D341Med (cell line): ENCODE results near the gene ADAT3.

Experiments used
- DNase-seq: peaks from one replicate; pipeline ENCODE4 v3.0.0; 2012; ENCODE audit warnings: low spot score

The ADAT3 gene

DNA sequence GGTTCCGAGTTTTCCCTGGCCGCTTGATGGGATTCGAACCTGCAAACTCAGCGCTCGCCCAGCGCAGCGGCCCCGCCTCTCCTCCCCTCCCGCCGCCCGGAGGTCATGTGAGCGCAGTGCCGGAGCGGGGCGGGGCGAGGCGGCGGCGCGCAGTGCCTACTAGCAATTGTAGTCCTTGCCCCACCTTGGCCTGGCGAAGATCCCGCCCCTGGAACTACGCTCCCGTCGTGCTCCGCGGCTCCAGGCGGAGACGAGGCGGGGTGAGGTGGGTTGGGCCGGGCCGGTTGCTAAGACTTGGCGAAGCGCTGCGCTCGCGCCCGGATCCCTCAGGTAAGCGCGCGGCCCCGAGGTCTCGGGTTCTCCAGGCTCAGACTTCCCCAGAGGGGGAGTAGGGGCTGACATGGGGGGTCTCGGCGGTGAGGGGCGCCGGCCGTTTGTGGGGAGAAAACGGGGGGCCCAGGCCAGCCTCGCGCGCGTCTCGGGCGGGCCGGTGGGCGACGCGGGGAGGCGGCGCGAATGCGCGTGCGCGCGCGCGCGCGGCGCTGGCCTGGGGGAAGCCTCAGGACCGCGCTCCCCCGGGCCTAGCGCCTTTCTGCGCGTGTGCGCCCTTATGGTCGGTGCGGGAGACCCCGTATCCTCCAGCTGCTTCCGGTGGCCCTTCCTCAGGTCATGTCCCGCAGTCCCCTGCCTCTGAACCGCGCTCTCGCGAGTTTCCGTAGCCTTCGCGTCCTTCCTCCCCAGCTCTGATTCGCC, at the start of gene ADAT3, which contains the start of gene SCAMP4:
ADAT3 (plus strand) TSS at position 290 of the 753 bp plus-strand sequence. CDS start 6,649 bp downstream, outside the sequence.
SCAMP4 (plus strand) TSS at position 290 of the 753 bp plus-strand sequence. CDS start 9,621 bp downstream, outside the sequence.
- DNase-seq = peak; percentile 98

GRCh38 chr19:1855828-1856255, 49.4 kb upstream of the ADAT3 start:
- no peak for DNase-seq

- DNase-seq = peak; percentile 66
These were observed 48.9 kb upstream of the ADAT3 start for GRCh38 chr19:1856345-1856697.

DNA sequence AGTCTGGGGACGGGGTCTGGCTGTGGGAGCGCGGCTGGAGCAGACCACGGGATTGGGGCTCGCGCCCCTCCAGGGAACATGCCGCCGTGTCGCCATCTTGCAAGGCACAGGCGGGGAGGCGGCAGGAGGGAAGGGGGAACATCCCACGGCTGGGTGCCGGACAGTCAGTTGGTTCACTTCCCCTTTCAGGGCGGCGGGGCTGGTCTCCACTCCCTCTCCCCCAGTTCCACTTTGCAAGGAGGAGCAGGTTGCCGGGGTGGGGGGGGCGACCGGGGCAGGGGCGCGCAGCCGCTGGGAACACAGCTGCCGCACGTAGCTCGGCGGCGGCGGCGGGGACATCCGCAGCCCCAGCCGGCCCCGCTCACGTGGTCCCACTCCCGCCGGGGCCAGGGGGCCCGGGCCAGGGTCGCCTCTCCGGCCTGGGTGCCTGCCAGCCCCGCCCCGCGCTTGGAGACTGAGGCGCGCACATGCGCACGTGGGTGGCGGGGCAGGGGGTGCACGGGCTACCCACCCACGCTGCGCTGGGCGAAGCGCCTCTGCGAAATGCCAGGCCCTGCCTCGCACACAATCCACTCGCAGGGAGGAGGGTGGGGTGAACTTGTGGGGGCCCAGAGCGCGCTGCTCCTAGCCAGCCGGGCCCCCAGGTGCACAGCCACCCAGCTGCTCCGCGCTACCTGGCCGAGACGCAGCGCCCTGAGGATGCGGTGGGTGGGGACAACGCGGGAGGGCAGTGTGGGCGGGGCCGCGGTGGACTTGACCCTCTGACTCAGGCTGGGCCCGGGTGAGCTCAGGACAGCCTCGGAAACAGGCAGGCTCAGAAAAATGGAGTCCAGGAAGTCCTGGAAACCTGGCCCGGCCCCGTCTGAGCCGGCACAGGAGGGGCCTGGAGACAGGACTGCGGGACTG, 48.2 kb upstream of the ADAT3 start:
- DNase-seq = no peak

- no peak for DNase-seq
These were observed 47.4 kb upstream of the ADAT3 start for GRCh38 chr19:1857648-1858326.

- no peak for DNase-seq
These were observed 46.7 kb upstream of the ADAT3 start for GRCh38 chr19:1858412-1859081.

GRCh38 chr19:1859331-1859781, 45.8 kb upstream of the ADAT3 start:
- peak; percentile 64 for DNase-seq

DNA sequence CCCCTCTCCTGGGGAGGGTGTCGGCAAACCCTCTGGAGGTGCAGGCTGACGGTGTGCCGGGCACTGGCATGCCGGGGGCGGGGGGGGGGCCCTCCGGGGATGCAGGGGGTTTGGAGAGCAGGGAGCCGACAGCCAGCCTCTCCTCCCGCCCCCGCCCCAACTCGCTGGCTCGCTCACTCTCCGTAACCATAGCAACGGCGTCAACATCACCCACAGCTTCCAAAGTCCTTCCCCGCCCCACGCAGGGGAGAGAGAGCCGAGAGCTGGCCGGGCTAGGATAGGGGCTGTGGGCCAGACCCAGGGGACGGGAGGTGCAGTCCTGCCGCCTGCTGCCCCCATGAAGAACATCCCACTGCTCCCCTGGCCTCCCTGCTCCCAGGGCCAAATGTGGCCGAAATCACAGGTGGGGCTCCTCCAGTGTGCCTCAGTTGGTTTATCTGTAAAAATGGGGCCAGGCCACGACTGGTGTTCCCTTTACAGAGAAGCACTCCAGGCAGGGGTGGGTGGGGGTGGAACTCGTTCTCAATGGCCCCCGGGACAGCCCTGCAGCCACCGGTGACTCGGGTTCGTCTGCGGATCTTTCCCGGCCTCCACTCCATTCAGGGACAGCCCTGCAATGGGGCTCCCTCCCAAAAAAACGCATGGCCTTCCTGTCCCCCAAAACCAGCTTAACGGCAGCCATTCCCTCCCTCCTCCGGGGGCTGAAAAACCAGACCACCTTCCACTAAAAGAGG, 45.0 kb upstream of the ADAT3 start:
- peak; percentile 74 for DNase-seq

GRCh38 chr19:1860821-1861598, 44.2 kb upstream of the ADAT3 start:
- no peak for DNase-seq

DNA sequence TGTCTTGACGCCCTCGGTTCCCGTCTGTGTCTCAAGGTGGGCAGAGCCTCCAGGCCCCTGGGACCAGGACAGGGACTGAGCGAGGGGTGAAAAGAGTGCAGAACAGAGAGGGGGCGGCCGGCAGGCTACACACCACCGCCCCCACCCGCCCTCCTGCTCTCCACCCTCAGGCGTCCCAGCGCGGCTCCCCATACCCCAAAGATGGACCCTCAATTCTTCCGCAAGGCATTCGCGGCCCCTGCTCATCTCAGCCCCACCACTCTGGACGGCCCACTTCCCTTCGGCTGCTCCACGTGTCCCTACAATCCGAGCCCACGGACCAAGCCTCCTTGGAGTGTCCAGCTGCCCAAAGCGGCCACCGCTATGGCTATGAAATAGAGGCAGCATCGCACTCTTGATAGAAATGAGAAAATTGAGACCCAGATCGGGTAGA, 43.6 kb upstream of the ADAT3 start:
- no peak for DNase-seq

GRCh38 chr19:1862068-1862423, 43.2 kb upstream of the ADAT3 start:
- DNase-seq = no peak

DNA sequence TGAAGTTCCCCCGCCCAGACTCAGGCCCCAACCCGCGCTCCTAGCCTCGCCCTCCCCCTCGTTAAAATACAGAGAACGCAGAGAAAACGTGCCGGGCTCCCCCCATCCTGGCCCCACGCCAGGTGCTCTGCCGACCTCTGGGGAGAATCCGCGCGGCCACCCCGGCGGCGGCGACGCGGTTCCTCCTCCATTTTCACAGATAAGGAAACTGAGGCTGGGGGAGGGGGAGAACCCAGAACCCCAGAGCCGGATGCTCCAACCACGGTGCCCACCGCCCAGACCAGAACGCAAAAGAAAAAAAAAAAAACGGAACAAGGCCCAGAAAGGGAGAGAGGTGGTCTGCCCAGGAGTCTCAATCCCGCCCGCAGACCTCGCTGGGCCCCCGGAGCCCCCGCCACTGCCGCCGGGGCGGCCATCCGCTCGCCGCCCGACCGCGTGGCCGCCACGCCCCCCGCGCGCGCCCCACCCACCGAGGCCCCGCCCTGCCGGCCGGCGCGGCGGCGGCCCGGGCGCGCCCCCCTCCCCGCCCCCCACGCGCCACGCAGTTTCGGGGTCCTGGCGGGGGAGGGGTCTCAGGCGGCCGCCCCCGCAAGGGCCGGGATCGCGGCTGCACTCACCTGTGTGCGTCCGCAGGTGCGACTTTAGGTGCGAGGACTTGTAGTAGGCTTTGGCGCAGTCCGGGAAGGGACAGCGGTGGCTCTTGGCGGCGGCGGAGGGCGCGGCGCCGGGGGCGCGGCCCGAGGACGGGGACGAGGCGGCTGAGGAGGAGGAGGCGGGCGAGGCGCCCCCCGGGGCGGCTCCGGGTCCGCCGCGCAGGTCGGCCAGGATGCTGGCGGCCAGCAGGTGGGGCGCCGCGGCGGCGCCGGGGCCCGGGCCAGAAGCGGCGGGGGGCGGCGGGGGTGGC, 42.5 kb upstream of the ADAT3 start:
- peak; percentile 84 for DNase-seq

DNA sequence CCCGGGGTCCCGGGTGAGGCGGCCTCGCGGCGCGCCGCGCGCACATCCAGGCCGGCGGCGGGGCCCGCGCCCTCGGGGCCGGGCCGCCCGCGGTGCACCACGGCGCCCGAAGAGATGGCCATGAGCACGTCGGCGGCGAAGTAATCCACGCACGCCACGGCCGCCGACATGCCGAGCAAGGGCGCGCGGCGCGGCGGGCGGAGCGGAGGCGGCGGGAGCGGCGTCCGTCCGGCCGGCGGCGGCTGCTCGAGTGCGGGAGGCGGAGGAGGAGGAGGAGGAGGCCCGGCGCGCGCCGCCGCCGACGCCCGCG, 41.9 kb upstream of the ADAT3 start, which contains the start of gene KLF16:
KLF16 (minus strand) TSS at position 252 of the 310 bp plus-strand sequence; CDS start at position 170, 82 bp downstream.
- no peak for DNase-seq

GRCh38 chr19:1863638-1864479, 41.3 kb upstream of the ADAT3 start:
- peak; percentile 97 for DNase-seq

DNA sequence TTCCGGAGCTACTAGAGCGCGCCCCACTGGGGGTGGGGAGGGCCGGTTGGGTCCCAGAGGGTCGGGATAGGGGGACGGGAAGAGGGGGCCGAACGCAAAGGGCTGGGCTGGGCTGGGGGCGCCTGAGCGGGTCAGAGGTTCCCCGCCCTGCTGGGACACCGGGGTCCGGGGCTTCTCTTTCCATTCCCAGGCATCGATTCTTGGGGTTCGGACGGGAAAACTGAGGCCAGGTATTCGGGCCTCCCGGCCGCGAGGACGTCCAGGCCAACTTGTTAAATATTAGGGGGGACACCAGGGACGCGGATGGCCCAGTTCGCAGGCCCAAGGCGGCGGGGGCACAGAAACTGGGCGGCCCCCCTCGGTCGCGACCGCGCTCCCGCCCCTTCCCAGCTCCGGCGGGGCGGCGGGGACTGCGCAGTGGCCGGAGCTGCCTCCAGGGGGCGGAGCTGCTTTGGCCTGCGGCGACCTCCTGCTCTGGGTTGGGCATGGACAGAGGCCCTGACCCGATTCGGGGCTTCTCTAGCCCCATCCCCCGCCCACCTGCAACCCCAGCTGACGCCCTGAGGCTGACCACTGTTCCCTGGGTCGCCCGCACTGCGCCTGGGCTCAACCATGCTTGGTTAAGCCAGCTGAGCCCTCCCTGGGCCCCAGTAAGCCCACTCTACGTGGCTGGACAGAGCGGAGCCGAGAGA, 40.6 kb upstream of the ADAT3 start:
- peak; percentile 85 for DNase-seq

- no peak for DNase-seq
These were observed 39.8 kb upstream of the ADAT3 start for GRCh38 chr19:1865172-1866010.
